ENCODE data around the gene SLC66A1. TPM values are rescaled to one million over a fixed set of nuclear protein-coding genes. Genes with fewer than 3 reads are reported as not detected.
A peak's percentile ranks its signal among the peaks of the same experiment; 100 is the strongest.

SLC66A1 gene
- 37.0 and 99.3 TPM in 2 replicates for total RNA-seq (2011; cell fraction: chromatin; rRNA removed; ENCODE audit: low replicate concordance)
- 85.8 and 97.7 TPM in 2 replicates for total RNA-seq (2011; cell fraction: nucleolus; rRNA removed)
- total RNA-seq (2011; cell fraction: nucleoplasm; rRNA removed) = 62.2 and 63.1 TPM in 2 replicates
- 28.9 and 34.0 TPM in 2 replicates for total RNA-seq (2014; rRNA removed)
- total RNA-seq (2014; rRNA removed; fragmentation: Illumina TruSeq; extraction: Trizol) = 8.5 and 10.4 TPM in 2 replicates
- total RNA-seq (2015; rRNA removed; fragmentation: Illumina TruSeq; extraction: Trizol) = 18.6 and 21.6 TPM in 2 replicates
- total RNA-seq (2021) = 26.5 and 29.5 TPM in 2 replicates
- polyA plus RNA-seq (2011; rRNA removed) = 27.0 and 29.2 TPM in 2 replicates
- polyA plus RNA-seq (2011; cell fraction: cytosol; rRNA removed) = 36.4 and 92.5 TPM in 2 replicates
- 35.5 and 82.2 TPM in 2 replicates for polyA plus RNA-seq (2011; cell fraction: nucleus; rRNA removed)
- polyA plus RNA-seq (2012) = 23.2 and 37.9 TPM in 2 replicates
- polyA plus RNA-seq (2014; fragmentation: Illumina TruSeq; extraction: Trizol) = 16.3 and 26.6 TPM in 2 replicates
- polyA plus RNA-seq (2014; fragmentation: Nextera tagmentation; extraction: Ambion mirVana) = 1 to 10 TPM; 1.2 to 1.6 TPM
- 35.2 and 40.8 TPM in 2 replicates for polyA plus RNA-seq (2014; rRNA removed)
- 12.7 and 14.9 TPM in 2 replicates for polyA minus RNA-seq (2011; rRNA and poly(A)+ RNA removed)
- 15.3 and 16.8 TPM in 2 replicates for polyA minus RNA-seq (2011; cell fraction: cytosol; rRNA and poly(A)+ RNA removed)
- polyA minus RNA-seq (2011; cell fraction: nucleus; rRNA and poly(A)+ RNA removed) = 26.2 and 33.7 TPM in 2 replicates
- percentile 79 among the genes with signal in this experiment for Bru-seq, nascent RNA
- percentile 65 among the genes with signal in this experiment for BruChase-seq, experiment 1, labeled RNA remaining after a 2-hour chase
- BruChase-seq, experiment 2, labeled RNA remaining after a 6-hour chase = percentile 65 among the genes with signal in this experiment
- long read RNA-seq, experiment 1, transcript PQLC2-202 (9 exons, 1,805 nt) = minor isoform, 7 of 146 reads
- long read RNA-seq, experiment 1, transcript PQLC2-201 (8 exons, 2,153 nt) = major isoform, 14 of 146 reads
- long read RNA-seq, experiment 1, partial matches to known transcripts = 96 of 146 reads
- long read RNA-seq, experiment 1, other reads (novel, unspliced or antisense) = 25 of 146 reads
- long read RNA-seq, experiment 2, transcript PQLC2-202 (9 exons, 1,805 nt) = minor isoform, 7 of 48 reads
- long read RNA-seq, experiment 2, transcript PQLC2-201 (8 exons, 2,153 nt) = major isoform, 10 of 48 reads
- long read RNA-seq, experiment 2, partial matches to known transcripts = 13 of 48 reads
- long read RNA-seq, experiment 2, other reads (novel, unspliced or antisense) = 16 of 48 reads
- long read RNA-seq, experiment 3, transcript PQLC2-202 (9 exons, 1,805 nt) = major isoform, 12 of 24 reads
- long read RNA-seq, experiment 3, partial matches to known transcripts = 2 of 24 reads
- long read RNA-seq, experiment 3, other reads (novel, unspliced or antisense) = 6 of 24 reads

GRCh38 chr1:19311931-19312781, at the start of gene SLC66A1, which contains the start of gene AKR7A2:
Gene SLC66A1, plus strand, starts transcription at chr1:19312326. Its CDS starts 5,352 bp downstream, at chr1:19317678.
Gene AKR7A2, minus strand, starts transcription at chr1:19312144. Its CDS starts 20 bp downstream, at chr1:19312124.
- Histone ChIP-seq H3K27me3 (ENCODE audit: control insufficient read depth in 2 of 2, insufficient read depth in 2 of 2, low read length in 2 of 2) (no peaks in the 10 kb centered on the region), H3K9ac (ENCODE audit: insufficient read depth in 1 of 2, low read depth in 2 of 2, low read length in 2 of 2) (peak within 1 kb of the TSS; percentile 95 to 97), H3K4me1 (replicated peaks in 1 of 2; ENCODE audit: control insufficient read depth in 2 of 2, insufficient read depth in 2 of 2, low read length in 2 of 2) (peaks cover 49 to 70% of the 10 kb centered on the region in 2 experiments), H2AFZ (ENCODE audit: low read depth, low read length) (peak within 1 kb of the TSS; percentile 90), H3K36me3 (ENCODE audit: control insufficient read depth, insufficient read depth, low read length) (peaks cover 41% of the 10 kb centered on the region), H3K79me2 (ENCODE audit: control insufficient read depth, insufficient read depth, low read length) (peaks cover 60% of the 10 kb centered on the region), H3K9me1 (ENCODE audit: control insufficient read depth, insufficient read depth, low read length) (peaks cover 2% of the 10 kb centered on the region), H3K9me3 (replicated peaks; ENCODE audit: control insufficient read depth, insufficient read depth, low read depth, low read length) (no peaks in the 10 kb centered on the region), H3K4me3 (peak within 1 kb of the TSS; percentile 77), H3K27ac (ENCODE audit: extremely low read depth, low read depth, low read length) (peak within 1 kb of the TSS; percentile 97), H3K4me2 (ENCODE audit: insufficient read depth, low read length) (peak within 1 kb of the TSS; percentile 91), H4K20me1 (replicated peaks; ENCODE audit: control insufficient read depth, insufficient read depth, low read length) (peaks cover 13% of the 10 kb centered on the region)
- CTCF ChIA-PET (ENCODE audit: low intra/inter-chr PET ratio) = no interaction called here
- in situ Hi-C loops (cut with MboI) (no loop called here), intact Hi-C loops (cut with micrococcal nuclease) (loop anchor here (5.0 kb wide), 1 partner anchor 60 kb away; the partner anchor contains the start of genes EMC1 and MRTO4)
- DNase-seq (ENCODE audit: extremely low read depth in 1 of 4, low spot score in 3 of 4) (peak; percentile 97 to 99 (median 99)), ATAC-seq (peak; percentile 86), FAIRE-seq (peak; percentile 63)
- BruUV-seq (replicated peaks) = no TSS peak
- under 1% methylated on average over 90 of the region's 105 CpGs for WGBS (ENCODE audit: insufficient coverage, low coverage, missing lambda C conversion rate)
- POLR2A ChIA-PET = interaction anchor here (0.6 to 4.0 kb wide), 14 partner anchors 8 to 339 kb away, joined by 3 to 21 read pairs (median 4); partner anchors contain the start of genes EMC1 and MRTO4
- TF ChIP-seq KAT7 (CRISPR knock-in tag; IDR thresholded peaks at IDR 0.05; ENCODE audit: borderline replicate concordance) (no peak), STAT5A (IDR thresholded peaks at IDR 0.05; ENCODE audit: borderline replicate concordance, low read length) (no peak), NFRKB (IDR thresholded peaks at IDR 0.05; ENCODE audit: low read depth) (peak; percentile 44; the same call in 1 of the 2 replicates), ZC3H11A (IDR thresholded peaks at IDR 0.05; ENCODE audit: low read depth, low read length) (no peak), ZNF511 (CRISPR knock-in tag; IDR thresholded peaks at IDR 0.05) (peak; percentile 94), MAFG (tag; conservative IDR thresholded peaks at IDR 0.05) (no peak), KAT2B (IDR thresholded peaks at IDR 0.05; ENCODE audit: low read depth, low read length) (no peak), GABPB2 (CRISPR knock-in tag; conservative IDR thresholded peaks at IDR 0.05) (no peak), SNIP1 (IDR thresholded peaks at IDR 0.05; ENCODE audit: low read depth) (no peak), U2AF1 (optimal IDR thresholded peaks at IDR 0.05; ENCODE audit: low read depth, low read length) (peak; percentile 96), ZNF75A (CRISPR knock-in tag; IDR thresholded peaks at IDR 0.05) (no peak)
- TF ChIP-seq, protein P1, sequence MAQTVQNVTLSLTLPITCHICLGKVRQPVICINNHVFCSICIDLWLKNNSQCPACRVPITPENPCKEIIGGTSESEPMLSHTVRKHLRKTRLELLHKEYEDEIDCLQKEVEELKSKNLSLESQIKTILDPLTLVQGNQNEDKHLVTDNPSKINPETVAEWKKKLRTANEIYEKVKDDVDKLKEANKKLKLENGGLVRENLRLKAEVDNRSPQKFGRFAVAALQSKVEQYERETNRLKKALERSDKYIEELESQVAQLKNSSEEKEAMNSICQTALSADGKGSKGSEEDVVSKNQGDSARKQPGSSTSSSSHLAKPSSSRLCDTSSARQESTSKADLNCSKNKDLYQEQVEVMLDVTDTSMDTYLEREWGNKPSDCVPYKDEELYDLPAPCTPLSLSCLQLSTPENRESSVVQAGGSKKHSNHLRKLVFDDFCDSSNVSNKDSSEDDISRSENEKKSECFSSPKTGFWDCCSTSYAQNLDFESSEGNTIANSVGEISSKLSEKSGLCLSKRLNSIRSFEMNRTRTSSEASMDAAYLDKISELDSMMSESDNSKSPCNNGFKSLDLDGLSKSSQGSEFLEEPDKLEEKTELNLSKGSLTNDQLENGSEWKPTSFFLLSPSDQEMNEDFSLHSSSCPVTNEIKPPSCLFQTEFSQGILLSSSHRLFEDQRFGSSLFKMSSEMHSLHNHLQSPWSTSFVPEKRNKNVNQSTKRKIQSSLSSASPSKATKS (CRISPR knock-in tag; IDR thresholded peaks at IDR 0.05) = no peak

Measured in K562 (cell line).